Measurements from ENCODE around the gene HBQ1.
"Not testable (repeated sequence)": the region's sequence is repeated elsewhere in the genome, so short reads cannot be mapped to it uniquely, and the experiment has no call there.

Gene HBQ1

DNA sequence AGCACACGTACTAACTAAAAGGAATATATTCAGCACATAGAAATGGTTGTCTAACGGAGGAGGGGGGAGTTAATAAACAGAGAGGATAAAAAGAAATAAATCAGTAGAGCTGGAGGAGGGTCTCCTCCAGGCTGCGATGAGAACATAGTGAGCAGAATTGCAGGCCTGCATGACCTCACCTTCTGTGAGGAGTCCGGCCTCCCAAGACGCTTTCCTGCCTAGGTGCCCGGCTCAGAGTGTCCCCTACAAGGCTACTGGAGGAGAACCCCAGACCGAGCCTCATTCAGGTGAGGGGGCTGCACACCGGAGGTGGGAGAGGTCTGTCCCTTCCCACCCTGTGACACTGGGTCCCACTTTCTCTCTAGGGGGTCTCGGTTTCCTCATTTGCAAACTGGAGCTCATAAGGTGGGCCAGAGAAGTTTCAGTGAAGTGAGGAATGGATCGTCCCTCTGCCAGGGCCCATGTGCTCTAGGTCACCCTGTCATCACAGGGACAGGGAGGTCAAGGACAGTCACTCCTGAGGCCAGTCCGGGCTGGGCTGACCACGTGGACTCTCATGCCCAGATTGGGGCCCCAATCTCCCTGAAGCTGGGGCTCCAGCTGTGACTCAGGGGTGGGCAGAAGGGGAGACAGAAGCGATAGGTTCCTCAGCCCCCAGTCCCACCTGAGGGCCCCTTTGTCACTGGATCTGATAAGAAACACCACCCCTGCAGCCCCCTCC, 17.8 kb upstream of the HBQ1 start:
- no peak for DNase-seq

DNA sequence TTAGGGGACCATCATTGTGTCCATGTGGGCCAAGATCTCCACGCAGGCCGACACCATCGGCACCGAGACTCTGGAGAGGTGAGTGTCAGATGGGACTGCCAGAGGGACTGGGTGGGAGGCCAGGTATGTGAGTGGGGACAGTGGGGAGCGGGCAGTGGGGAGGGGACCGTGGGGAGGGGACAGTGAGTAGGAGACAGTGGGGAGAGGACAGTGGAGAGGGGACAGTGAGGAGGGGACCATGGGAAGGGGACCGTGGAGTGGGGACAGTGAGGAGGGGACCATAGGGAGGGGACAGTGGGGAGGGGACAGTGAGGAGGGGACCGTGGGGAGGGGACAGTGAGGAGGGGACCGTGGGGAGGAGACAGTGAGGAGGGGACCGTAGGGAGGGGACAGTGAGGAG, 17.1 kb upstream of the HBQ1 start:
- DNase-seq: not testable (repeated sequence)

DNA sequence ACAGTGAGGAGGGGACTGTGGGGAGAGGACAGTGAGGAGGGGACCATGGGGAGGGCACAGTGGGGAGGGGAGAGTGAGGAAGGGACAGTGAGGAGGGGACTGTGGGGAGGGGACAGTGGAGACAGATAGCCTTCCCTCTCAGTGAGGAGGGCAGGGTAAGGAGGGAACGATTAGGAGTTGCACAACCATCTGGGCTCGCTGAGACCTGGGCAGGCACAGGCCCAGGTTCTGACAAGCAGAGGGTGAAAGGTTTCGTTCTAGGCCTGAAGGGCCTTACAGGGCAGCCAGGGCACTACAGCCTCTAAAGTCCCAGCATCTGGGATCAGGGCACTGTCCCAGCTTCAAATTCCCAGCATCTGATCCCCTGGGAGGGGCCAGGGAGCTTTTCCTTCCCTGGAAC, 16.6 kb upstream of the HBQ1 start:
- DNase-seq: not testable (repeated sequence)

DNA sequence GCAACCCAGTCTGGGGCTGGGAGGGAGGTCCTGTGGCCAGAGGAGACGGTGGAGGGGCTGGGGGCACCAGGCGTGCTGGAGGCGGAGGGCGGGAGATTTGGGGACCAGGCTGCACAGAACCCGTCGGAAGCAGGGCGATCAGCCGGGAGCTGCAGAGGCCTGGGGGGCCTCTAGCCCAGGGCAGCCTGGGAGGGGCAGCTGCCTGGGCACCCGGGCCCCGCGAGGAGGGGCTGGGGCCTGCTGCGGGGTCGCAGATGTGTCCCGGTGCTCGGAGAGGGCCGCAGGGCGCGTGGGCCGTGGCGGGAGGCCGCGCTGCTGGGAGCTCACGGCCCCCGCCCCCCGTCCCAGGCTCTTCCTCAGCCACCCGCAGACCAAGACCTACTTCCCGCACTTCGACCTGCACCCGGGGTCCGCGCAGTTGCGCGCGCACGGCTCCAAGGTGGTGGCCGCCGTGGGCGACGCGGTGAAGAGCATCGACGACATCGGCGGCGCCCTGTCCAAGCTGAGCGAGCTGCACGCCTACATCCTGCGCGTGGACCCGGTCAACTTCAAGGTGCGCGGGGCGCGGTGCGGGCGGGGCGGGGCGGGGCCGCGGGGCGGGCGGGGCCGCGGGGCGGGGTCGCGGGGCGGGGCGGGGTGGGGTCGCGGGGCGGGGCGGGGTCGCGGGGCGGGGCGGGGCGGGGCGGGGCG, 16.0 kb upstream of the HBQ1 start:
- not testable (repeated sequence) for DNase-seq

DNA sequence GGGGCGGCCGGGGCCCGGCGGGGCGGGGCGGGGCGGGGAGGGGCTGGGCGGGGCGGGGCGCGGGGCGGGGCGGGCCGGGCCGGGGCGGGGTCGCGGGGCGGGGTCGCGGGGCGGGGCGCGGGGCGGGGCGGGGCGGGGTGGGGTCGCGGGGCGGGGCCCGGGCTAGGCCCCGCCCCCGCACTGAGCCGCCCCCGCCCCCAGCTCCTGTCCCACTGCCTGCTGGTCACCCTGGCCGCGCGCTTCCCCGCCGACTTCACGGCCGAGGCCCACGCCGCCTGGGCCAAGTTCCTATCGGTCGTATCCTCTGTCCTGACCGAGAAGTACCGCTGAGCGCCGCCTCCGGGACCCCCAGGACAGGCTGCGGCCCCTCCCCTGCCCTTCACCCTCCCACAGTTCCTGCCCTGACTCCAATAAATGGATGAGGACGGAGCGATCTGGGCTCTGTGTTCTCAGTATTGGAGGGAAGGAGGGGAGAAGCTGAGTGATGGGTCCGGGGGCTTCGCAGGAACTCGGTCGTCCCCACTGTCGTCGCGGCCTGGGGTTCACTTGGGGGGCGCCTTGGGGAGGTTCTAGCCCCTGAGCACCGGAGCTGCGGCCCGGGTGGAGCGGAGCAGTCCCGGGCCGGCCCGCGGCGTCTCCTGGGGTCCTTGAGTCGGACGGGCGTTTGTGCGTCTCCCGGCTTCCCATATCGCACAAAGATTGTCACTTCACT, 15.3 kb upstream of the HBQ1 start:
- no peak for DNase-seq

DNA sequence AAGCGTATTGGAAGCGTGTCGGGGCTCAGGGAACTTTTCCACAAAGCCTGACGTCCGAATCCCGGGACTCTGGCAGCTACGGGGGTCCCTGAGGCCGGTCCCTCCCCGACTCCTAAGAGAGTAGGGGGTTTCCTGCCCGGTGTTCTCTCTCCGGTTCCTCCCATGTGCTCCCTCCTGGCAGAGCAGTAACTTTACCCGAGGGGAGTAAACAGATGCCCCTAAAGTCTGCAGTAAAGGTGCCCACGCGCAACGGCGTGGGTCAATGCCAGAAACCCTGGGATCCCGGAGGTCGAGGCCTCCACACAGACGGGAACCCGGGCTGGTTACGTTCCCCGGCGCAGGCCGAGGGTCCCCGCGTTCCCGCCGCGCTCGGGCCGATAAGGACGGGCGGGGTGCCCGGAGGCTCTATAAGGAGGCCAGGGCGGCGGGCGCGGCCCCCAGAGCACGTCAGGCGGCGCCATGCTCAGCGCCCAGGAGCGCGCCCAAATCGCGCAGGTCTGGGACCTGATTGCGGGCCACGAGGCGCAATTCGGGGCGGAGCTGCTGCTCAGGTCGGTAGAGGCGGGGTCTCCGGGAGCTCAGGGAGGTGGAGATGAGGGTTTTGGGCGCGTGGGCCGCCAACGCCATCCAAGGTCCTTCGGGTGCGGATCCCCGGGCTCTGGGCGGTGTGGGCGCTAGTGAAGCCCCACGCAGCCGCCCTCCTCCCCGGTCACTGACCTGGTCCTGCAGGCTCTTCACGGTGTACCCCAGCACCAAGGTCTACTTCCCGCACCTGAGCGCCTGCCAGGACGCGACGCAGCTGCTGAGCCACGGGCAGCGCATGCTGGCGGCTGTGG, 14.5 kb upstream of the HBQ1 start, which contains the start of gene HBM:
HBM (plus strand) TSS at position 440 of the 836 bp plus-strand sequence; CDS start at position 460, 20 bp downstream.
- no peak for DNase-seq

DNA sequence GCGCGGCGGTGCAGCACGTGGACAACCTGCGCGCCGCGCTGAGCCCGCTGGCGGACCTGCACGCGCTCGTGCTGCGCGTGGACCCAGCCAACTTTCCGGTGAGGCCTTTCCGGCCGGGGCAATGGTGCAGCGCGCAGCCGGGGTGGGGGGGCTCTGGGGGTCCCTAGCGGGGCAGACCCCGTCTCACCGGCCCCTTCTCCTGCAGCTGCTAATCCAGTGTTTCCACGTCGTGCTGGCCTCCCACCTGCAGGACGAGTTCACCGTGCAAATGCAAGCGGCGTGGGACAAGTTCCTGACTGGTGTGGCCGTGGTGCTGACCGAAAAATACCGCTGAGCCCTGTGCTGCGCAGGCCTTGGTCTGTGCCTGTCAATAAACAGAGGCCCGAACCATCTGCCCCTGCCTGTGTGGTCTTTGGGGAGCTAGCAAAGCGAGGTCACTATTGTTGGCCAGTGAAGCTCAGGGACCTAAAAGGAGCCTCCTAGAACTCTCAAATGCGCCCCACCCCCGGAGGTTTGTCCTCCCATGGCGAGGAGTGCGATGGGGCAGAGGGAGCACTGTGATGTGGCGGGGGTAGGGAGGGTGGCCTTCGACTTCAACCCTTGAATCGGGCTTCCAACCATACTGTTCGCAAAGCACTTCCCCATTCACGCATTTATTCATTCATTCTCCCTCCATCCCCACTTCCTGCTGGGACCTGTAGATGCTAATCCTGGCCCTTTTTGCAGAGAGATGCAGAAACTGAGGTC, 13.7 kb upstream of the HBQ1 start:
- DNase-seq: no peak

DNA sequence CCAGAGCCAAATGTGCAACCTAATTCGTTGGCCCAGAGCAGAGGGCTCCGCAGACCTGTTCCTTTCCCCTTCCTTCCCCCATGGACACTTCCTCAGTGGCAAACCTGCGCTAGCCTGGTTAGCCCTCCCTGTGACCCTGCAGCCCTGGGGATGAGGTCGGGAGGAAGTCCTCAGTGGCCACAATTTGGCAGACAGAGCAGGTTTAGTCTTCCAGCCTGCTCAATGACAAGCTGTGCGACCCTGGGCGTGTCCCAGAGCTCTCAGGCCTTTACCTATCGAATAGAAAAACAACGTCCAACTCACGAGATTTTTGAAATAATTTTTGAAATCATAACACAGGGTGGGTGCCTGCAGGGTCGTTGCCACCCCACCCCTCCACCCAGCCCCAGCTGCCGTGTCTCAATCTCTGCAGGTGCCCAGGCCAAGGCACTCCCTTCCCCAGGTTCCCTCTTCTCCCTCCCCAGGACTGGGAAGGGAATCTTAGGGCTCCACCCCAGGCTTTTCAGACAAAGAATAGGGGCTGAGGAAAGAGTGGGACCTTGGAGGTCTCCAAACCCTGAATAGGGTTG, 13.1 kb upstream of the HBQ1 start:
- DNase-seq: no peak

DNA sequence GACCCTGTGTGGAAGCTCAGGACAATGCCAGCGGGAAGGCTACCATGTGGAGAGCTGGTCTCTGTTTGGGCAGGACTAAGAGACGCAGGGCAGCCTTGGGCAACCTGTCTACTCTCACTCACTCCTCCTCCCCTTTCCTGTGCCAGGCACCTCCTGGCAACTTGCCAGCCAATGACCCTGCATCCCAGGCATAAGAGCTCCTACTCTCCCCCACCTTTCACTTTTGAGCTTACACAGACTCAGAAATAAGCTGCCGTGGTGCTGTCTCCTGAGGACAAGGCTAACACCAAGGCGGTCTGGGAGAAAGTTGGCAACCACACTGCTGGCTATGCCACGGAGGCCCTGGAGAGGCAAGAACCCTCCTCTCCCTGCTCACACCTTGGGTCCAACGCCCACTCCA, 11.8 kb upstream of the HBQ1 start:
- no peak for DNase-seq

DNA sequence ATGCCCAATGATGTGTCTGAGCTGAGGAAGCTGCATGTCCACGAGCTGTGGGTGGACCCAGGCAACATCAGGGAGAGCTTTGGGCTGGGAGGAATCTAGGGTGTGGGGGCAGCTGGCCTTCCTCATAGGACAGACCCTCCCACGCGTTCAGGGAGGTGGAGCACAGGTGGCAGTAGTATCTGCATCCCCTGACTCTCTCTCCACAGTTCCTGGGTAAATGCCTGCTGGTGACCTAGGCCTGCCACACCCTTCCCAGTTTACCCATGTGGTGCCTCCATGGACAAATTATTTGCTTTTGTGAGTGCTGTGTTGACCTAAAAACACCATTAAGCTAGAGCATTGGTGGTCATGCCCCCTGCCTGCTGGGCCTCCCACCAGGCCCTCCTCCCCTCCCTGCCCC, 11.2 kb upstream of the HBQ1 start:
- DNase-seq: no peak

DNA sequence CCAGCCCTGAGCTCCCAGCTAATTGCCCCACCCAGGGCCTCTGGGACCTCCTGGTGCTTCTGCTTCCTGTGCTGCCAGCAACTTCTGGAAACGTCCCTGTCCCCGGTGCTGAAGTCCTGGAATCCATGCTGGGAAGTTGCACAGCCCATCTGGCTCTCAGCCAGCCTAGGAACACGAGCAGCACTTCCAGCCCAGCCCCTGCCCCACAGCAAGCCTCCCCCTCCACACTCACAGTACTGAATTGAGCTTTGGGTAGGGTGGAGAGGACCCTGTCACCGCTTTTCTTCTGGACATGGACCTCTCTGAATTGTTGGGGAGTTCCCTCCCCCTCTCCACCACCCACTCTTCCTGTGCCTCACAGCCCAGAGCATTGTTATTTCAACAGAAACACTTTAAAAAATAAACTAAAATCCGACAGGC, 10.2 kb upstream of the HBQ1 start:
- not testable (repeated sequence) for DNase-seq

DNA sequence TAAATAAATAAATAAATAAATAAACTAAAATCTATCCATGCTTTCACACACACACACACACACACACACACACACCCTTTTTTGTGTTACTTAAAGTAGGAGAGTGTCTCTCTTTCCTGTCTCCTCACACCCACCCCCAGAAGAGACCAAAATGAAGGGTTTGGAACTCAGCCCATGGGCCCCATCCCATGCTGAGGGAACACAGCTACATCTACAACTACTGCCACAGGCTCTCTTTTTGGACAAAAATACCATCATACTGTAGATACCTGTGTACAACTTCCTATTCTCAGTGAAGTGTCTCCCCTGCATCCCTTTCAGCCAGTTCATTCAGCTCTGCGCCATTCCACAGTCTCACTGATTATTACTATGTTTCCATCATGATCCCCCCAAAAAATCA, 9.5 kb upstream of the HBQ1 start:
- no peak for DNase-seq

DNA sequence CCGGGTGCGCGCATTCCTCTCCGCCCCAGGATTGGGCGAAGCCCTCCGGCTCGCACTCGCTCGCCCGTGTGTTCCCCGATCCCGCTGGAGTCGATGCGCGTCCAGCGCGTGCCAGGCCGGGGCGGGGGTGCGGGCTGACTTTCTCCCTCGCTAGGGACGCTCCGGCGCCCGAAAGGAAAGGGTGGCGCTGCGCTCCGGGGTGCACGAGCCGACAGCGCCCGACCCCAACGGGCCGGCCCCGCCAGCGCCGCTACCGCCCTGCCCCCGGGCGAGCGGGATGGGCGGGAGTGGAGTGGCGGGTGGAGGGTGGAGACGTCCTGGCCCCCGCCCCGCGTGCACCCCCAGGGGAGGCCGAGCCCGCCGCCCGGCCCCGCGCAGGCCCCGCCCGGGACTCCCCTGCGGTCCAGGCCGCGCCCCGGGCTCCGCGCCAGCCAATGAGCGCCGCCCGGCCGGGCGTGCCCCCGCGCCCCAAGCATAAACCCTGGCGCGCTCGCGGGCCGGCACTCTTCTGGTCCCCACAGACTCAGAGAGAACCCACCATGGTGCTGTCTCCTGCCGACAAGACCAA, 7.8 kb upstream of the HBQ1 start, which contains the start of gene HBA2:
HBA2 (plus strand) TSS at position 503 of the 568 bp plus-strand sequence; CDS start at position 540, 37 bp downstream.
- not testable (repeated sequence) for DNase-seq

DNA sequence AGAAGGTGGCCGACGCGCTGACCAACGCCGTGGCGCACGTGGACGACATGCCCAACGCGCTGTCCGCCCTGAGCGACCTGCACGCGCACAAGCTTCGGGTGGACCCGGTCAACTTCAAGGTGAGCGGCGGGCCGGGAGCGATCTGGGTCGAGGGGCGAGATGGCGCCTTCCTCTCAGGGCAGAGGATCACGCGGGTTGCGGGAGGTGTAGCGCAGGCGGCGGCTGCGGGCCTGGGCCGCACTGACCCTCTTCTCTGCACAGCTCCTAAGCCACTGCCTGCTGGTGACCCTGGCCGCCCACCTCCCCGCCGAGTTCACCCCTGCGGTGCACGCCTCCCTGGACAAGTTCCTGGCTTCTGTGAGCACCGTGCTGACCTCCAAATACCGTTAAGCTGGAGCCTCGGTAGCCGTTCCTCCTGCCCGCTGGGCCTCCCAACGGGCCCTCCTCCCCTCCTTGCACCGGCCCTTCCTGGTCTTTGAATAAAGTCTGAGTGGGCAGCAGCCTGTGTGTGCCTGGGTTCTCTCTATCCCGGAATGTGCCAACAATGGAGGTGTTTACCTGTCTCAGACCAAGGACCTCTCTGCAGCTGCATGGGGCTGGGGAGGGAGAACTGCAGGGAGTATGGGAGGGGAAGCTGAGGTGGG, 6.9 kb upstream of the HBQ1 start:
- not testable (repeated sequence) for DNase-seq

DNA sequence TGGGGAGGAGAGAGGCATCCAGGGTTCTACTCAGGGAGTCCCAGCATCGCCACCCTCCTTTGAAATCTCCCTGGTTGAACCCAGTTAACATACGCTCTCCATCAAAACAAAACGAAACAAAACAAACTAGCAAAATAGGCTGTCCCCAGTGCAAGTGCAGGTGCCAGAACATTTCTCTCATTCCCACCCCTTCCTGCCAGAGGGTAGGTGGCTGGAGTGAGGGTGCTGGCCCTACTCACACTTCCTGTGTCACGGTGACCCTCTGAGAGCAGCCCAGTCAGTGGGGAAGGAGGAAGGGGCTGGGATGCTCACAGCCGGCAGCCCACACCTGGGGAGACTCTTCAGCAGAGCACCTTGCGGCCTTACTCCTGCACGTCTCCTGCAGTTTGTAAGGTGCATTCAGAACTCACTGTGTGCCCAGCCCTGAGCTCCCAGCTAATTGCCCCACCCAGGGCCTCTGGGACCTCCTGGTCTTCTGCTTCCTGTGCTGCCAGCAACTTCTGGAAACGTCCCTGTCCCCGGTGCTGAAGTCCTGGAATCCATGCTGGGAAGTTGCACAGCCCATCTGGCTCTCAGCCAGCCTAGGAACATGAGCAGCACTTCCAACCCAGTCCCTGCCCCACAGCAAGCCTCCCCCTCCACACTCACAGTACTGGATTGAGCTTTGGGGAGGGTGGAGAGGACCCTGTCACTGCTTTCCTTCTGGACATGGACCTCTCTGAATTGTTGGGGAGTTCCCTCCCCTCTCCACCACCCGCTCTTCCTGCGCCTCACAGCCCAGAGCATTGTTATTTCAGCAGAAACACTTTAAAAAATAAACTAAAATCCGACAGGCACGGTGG, 6.1 kb upstream of the HBQ1 start:
- not testable (repeated sequence) for DNase-seq

DNA sequence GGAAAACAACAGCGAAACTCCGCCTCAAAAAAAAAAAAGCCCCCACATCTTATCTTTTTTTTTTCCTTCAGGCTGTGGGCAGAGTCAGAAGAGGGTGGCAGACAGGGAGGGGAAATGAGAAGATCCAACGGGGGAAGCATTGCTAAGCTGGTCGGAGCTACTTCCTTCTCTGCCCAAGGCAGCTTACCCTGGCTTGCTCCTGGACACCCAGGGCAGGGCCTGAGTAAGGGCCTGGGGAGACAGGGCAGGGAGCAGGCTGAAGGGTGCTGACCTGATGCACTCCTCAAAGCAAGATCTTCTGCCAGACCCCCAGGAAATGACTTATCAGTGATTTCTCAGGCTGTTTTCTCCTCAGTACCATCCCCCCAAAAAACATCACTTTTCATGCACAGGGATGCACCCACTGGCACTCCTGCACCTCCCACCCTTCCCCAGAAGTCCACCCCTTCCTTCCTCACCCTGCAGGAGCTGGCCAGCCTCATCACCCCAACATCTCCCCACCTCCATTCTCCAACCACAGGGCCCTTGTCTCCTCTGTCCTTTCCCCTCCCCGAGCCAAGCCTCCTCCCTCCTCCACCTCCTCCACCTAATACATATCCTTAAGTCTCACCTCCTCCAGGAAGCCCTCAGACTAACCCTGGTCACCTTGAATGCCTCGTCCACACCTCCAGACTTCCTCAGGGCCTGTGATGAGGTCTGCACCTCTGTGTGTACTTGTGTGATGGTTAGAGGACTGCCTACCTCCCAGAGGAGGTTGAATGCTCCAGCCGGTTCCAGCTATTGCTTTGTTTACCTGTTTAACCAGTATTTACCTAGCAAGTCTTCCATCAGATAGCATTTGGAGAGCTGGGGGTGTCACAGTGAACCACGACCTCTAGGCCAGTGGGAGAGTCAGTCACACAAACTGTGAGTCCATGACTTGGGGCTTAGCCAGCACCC, 5.0 kb upstream of the HBQ1 start:
- no peak for DNase-seq

DNA sequence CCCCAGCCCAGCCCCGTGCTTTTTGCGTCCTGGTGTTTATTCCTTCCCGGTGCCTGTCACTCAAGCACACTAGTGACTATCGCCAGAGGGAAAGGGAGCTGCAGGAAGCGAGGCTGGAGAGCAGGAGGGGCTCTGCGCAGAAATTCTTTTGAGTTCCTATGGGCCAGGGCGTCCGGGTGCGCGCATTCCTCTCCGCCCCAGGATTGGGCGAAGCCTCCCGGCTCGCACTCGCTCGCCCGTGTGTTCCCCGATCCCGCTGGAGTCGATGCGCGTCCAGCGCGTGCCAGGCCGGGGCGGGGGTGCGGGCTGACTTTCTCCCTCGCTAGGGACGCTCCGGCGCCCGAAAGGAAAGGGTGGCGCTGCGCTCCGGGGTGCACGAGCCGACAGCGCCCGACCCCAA, 4.3 kb upstream of the HBQ1 start:
- DNase-seq: not testable (repeated sequence)

Measured in NCI-H748 treated with DMSO at 0.1 percent for 48 hours (cell line).